ENCODE data around the gene GRAMD1C. TPM values are rescaled to one million over a fixed set of nuclear protein-coding genes. Genes with fewer than 3 reads are reported as not detected.

GRAMD1C gene
- total RNA-seq, 1 donor from 2014 or later: 7.5 TPM

GRCh38 chr3:113829576-113830354, 8.8 kb upstream of the GRAMD1C start:
- Mint-ChIP-seq H3K27ac (no peak overlapping the region), H3K36me3 (no peaks in the 10 kb centered on the region), H3K27me3 (ENCODE audit: low read depth) (no peaks in the 10 kb centered on the region), H3K9me3 (peaks cover 4% of the 10 kb centered on the region), H3K4me1 (no peaks in the 10 kb centered on the region), H3K4me3 (no peak overlapping the region)
- no peak for DNase-seq (ENCODE audit: low spot score in 2 of 2, unreplicated experiment in 2 of 2)
- no peak for TF ChIP-seq CTCF (IDR thresholded peaks at IDR 0.05; ENCODE audit: unreplicated experiment)

- H3K9me3 Mint-ChIP-seq: peaks cover 4% of the 10 kb centered on the region
Measured at GRCh38 chr3:113831103-113831355, 7.6 kb upstream of the GRAMD1C start.

GRCh38 chr3:113832477-113833164, 6.0 kb upstream of the GRAMD1C start:
- no peaks in the 10 kb centered on the region for H3K27me3 Mint-ChIP-seq (ENCODE audit: low read depth)
- H3K36me3 Mint-ChIP-seq: no peaks in the 10 kb centered on the region
- no peak overlapping the region for H3K4me3 Mint-ChIP-seq
- no peak for TF ChIP-seq CTCF (IDR thresholded peaks at IDR 0.05; ENCODE audit: unreplicated experiment)
- H3K27ac Mint-ChIP-seq: no peak overlapping the region
- peaks cover 4% of the 10 kb centered on the region for H3K9me3 Mint-ChIP-seq
- H3K4me1 Mint-ChIP-seq: no peaks in the 10 kb centered on the region
- DNase-seq (ENCODE audit: low spot score in 2 of 2, unreplicated experiment in 2 of 2): no peak

More at GRCh38 chr3:113831103-113831355, 7.6 kb upstream of the GRAMD1C start:
- Mint-ChIP-seq H3K27me3 (ENCODE audit: low read depth) (no peaks in the 10 kb centered on the region), H3K4me3 (no peak overlapping the region), H3K36me3 (no peaks in the 10 kb centered on the region), H3K4me1 (no peaks in the 10 kb centered on the region), H3K27ac (no peak overlapping the region)
- DNase-seq (ENCODE audit: low spot score in 2 of 2, unreplicated experiment in 2 of 2): no peak
- no peak for TF ChIP-seq CTCF (IDR thresholded peaks at IDR 0.05; ENCODE audit: unreplicated experiment)

- Mint-ChIP-seq H3K4me1 (peaks cover 5% of the 10 kb centered on the region), H3K27me3 (ENCODE audit: low read depth) (no peaks in the 10 kb centered on the region), H3K9me3 (peaks cover 4% of the 10 kb centered on the region), H3K36me3 (no peaks in the 10 kb centered on the region), H3K27ac (no peak overlapping the region), H3K4me3 (no peak overlapping the region)
- TF ChIP-seq CTCF (IDR thresholded peaks at IDR 0.05; ENCODE audit: unreplicated experiment): no peak
- DNase-seq (ENCODE audit: low spot score in 2 of 2, unreplicated experiment in 2 of 2): no peak
Measured at GRCh38 chr3:113834983-113835382, 3.6 kb upstream of the GRAMD1C start.

GRCh38 chr3:113839551-113839950, 963 bp downstream of the GRAMD1C start:
- Mint-ChIP-seq H3K4me1 (peaks cover 5% of the 10 kb centered on the region), H3K36me3 (no peaks in the 10 kb centered on the region), H3K27me3 (ENCODE audit: low read depth) (no peaks in the 10 kb centered on the region), H3K27ac (no peak overlapping the region), H3K4me3 (peak overlapping the region; percentile 78), H3K9me3 (no peaks in the 10 kb centered on the region)
- no peak for TF ChIP-seq CTCF (IDR thresholded peaks at IDR 0.05; ENCODE audit: unreplicated experiment)
- DNase-seq (ENCODE audit: low spot score in 2 of 2, unreplicated experiment in 2 of 2): no peak

All from mesothelial cell of epicardium (in vitro differentiated cells).